ENCODE measurements around the gene SNAPC3. TPM values are rescaled to one million over a fixed set of nuclear protein-coding genes. Genes with fewer than 3 reads are reported as not detected.

The SNAPC3 gene
- total RNA-seq, 1 experiment from 2014 or later: 11.5 TPM

DNA sequence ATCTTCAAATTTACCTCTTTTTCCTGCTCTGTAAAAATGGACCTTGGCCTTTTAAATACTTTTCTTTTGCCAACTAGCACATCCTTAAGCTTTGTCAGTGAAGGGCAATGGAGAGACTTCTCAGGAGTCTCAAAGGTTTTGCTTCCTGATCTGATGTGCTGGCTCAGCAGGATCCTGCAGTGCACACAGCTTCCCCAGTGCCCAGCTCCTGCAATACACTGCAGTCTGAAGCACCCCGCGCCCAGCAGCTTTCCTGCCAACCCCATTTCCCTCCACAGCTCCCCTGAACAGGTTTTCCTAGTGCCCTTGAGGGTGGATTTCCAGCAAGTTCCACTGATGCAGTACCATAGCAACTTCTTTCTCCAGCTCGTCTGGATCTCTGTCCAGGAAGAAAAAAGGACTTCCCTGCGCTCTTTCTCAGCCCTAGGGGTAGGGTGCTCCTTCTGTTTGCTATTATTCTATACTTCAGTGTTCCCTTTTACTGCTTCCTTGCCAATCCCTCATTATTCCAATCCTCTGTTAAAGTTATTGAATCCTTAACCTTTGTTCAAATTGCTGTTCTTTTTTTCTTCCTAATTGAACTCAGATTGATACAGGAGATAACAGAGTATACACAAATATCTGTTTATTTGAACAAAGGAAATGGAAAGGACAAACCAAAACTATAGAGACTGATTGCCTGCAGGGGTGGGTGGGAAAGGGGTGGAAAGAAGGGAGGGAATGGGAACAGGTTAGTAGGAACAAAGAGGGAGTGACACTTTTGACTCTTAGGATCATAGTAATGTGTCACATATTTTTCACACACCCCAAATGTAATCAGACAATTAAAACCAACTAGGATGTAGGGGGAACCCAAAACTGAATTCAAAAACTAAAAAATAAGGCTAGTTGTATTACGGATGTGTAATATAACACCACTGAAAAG is 8.5 kb downstream of the SNAPC3 start:
- no TSS peak for BruUV-seq (replicated peaks)
- Histone ChIP-seq H3K4me3 (ENCODE audit: low read depth in 2 of 2, low read length in 2 of 2) (no peak overlapping the region), H3K27ac (ENCODE audit: low read length) (no peak overlapping the region), H3K36me3 (ENCODE audit: control insufficient read depth, insufficient read depth, low read length) (no peaks in the 10 kb centered on the region; the same call in 1 of the 2 replicates), H3K4me1 (ENCODE audit: control insufficient read depth, insufficient read depth, low read length) (no peaks in the 10 kb centered on the region), H3K9me3 (ENCODE audit: control insufficient read depth, insufficient read depth, low read depth, low read length) (no peaks in the 10 kb centered on the region), H3K27me3 (ENCODE audit: control insufficient read depth, insufficient read depth, low read length) (no peaks in the 10 kb centered on the region)
- ChIA-PET CTCF (no interaction called here), POLR2A (no interaction called here)
- in situ Hi-C loops (cut with HindIII; ENCODE audit: low pct_unique_long_range_greater_than_20kb, low sequenced_read_pairs) (no loop called here), intact Hi-C loops (cut with micrococcal nuclease; ENCODE audit: unreplicated experiment) (no loop called here)
- no peak for ATAC-seq
- no peak for DNase-seq (ENCODE audit: low read depth, low spot score)
- TF ChIP-seq POLR2AphosphoS5 (IDR thresholded peaks at IDR 0.05; ENCODE audit: low read depth, low read length): no peak
- TF ChIP-seq TCF7L2 (IDR thresholded peaks at IDR 0.05; ENCODE audit: low read depth, low read length): no peak
- TF ChIP-seq, protein P1, sequence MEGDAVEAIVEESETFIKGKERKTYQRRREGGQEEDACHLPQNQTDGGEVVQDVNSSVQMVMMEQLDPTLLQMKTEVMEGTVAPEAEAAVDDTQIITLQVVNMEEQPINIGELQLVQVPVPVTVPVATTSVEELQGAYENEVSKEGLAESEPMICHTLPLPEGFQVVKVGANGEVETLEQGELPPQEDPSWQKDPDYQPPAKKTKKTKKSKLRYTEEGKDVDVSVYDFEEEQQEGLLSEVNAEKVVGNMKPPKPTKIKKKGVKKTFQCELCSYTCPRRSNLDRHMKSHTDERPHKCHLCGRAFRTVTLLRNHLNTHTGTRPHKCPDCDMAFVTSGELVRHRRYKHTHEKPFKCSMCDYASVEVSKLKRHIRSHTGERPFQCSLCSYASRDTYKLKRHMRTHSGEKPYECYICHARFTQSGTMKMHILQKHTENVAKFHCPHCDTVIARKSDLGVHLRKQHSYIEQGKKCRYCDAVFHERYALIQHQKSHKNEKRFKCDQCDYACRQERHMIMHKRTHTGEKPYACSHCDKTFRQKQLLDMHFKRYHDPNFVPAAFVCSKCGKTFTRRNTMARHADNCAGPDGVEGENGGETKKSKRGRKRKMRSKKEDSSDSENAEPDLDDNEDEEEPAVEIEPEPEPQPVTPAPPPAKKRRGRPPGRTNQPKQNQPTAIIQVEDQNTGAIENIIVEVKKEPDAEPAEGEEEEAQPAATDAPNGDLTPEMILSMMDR (IDR thresholded peaks at IDR 0.05): no peak
- no peak for TF ChIP-seq SIN3A (IDR thresholded peaks at IDR 0.05; ENCODE audit: borderline replicate concordance, insufficient read depth, low read depth, low read length)
- TF ChIP-seq, protein P2, sequence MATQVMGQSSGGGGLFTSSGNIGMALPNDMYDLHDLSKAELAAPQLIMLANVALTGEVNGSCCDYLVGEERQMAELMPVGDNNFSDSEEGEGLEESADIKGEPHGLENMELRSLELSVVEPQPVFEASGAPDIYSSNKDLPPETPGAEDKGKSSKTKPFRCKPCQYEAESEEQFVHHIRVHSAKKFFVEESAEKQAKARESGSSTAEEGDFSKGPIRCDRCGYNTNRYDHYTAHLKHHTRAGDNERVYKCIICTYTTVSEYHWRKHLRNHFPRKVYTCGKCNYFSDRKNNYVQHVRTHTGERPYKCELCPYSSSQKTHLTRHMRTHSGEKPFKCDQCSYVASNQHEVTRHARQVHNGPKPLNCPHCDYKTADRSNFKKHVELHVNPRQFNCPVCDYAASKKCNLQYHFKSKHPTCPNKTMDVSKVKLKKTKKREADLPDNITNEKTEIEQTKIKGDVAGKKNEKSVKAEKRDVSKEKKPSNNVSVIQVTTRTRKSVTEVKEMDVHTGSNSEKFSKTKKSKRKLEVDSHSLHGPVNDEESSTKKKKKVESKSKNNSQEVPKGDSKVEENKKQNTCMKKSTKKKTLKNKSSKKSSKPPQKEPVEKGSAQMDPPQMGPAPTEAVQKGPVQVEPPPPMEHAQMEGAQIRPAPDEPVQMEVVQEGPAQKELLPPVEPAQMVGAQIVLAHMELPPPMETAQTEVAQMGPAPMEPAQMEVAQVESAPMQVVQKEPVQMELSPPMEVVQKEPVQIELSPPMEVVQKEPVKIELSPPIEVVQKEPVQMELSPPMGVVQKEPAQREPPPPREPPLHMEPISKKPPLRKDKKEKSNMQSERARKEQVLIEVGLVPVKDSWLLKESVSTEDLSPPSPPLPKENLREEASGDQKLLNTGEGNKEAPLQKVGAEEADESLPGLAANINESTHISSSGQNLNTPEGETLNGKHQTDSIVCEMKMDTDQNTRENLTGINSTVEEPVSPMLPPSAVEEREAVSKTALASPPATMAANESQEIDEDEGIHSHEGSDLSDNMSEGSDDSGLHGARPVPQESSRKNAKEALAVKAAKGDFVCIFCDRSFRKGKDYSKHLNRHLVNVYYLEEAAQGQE (IDR thresholded peaks at IDR 0.05; ENCODE audit: insufficient read depth in 1 of 2, low read depth in 2 of 2, low read length in 1 of 2): no peak

DNA sequence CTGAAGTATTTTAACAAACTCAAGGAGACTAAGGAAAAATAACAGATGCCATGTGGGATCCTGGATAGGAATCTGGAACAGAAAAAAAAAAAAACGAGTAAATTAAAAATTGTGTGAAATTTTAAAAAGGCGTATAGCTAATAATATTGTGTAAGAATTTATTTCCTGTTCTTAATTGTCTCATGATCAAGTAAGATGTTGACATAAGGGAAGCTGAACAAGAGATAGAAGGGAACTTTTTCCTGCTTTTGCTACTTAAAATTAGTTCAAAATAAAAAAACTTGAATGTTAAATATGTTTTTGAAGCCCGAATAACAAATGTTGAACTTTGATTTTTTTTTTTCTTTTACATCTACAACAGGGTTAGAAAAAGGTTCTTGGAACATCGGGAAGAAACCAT is 10.5 kb downstream of the SNAPC3 start:
- ChIA-PET CTCF (no interaction called here), POLR2A (no interaction called here)
- in situ Hi-C loops (cut with HindIII; ENCODE audit: low pct_unique_long_range_greater_than_20kb, low sequenced_read_pairs) (no loop called here), intact Hi-C loops (cut with micrococcal nuclease; ENCODE audit: unreplicated experiment) (no loop called here)
- no peak overlapping the region for H3K4me3 ChIP-seq (ENCODE audit: low read depth in 2 of 2, low read length in 2 of 2)
- TF ChIP-seq SIN3A (IDR thresholded peaks at IDR 0.05; ENCODE audit: borderline replicate concordance, insufficient read depth, low read depth, low read length) (no peak), POLR2AphosphoS5 (IDR thresholded peaks at IDR 0.05; ENCODE audit: low read depth, low read length) (no peak), TCF7L2 (IDR thresholded peaks at IDR 0.05; ENCODE audit: low read depth, low read length) (no peak)
- TF ChIP-seq, protein P1 (IDR thresholded peaks at IDR 0.05): no peak
- TF ChIP-seq, protein P2 (IDR thresholded peaks at IDR 0.05; ENCODE audit: insufficient read depth in 1 of 2, low read depth in 2 of 2, low read length in 1 of 2): no peak
- no TSS peak for BruUV-seq (replicated peaks)
- no peak overlapping the region for H3K27ac ChIP-seq (ENCODE audit: low read length)
- H3K9me3 ChIP-seq (ENCODE audit: control insufficient read depth, insufficient read depth, low read depth, low read length): no peaks in the 10 kb centered on the region
- no peak for ATAC-seq
- no peak for DNase-seq (ENCODE audit: low read depth, low spot score)
- H3K27me3 ChIP-seq (ENCODE audit: control insufficient read depth, insufficient read depth, low read length): no peaks in the 10 kb centered on the region
- H3K4me1 ChIP-seq (ENCODE audit: control insufficient read depth, insufficient read depth, low read length): no peaks in the 10 kb centered on the region
- H3K36me3 ChIP-seq (ENCODE audit: control insufficient read depth, insufficient read depth, low read length): no peaks in the 10 kb centered on the region; the same call in 1 of the 2 replicates

Measured in Panc1 (cell line).